Mucosa of stomach (tissue), 1 donor: ENCODE data around the gene GINS2.

Experiments
- H3K27me3 ChIP-seq: one replicate; pipeline ENCODE4 v1.7.0; 2013; ENCODE audit warnings: mild to moderate bottlenecking, low read length; ENCODE audit not compliant: control insufficient read depth, insufficient read depth
- H3K36me3 ChIP-seq: one replicate; pipeline ENCODE4 v1.7.0; 2013; ENCODE audit warnings: low read length; ENCODE audit not compliant: control insufficient read depth, insufficient read depth
- H3K4me1 ChIP-seq: one replicate; pipeline ENCODE4 v1.7.0; 2013; ENCODE audit warnings: mild to moderate bottlenecking, low read length; ENCODE audit not compliant: control insufficient read depth, insufficient read depth
- H3K4me3 ChIP-seq: one replicate; pipeline ENCODE4 v1.7.0; 2013; ENCODE audit warnings: low read length
- H3K9ac ChIP-seq: one replicate; pipeline ENCODE4 v1.7.0; 2013; ENCODE audit warnings: mild to moderate bottlenecking, low read length, moderate library complexity
- H3K9me3 ChIP-seq: one replicate; pipeline ENCODE4 v1.7.0; 2013; ENCODE audit warnings: mild to moderate bottlenecking, low read length, moderate library complexity; ENCODE audit not compliant: control insufficient read depth
- donor health status: Pancreatic carcinoma.

GINS2 gene

DNA sequence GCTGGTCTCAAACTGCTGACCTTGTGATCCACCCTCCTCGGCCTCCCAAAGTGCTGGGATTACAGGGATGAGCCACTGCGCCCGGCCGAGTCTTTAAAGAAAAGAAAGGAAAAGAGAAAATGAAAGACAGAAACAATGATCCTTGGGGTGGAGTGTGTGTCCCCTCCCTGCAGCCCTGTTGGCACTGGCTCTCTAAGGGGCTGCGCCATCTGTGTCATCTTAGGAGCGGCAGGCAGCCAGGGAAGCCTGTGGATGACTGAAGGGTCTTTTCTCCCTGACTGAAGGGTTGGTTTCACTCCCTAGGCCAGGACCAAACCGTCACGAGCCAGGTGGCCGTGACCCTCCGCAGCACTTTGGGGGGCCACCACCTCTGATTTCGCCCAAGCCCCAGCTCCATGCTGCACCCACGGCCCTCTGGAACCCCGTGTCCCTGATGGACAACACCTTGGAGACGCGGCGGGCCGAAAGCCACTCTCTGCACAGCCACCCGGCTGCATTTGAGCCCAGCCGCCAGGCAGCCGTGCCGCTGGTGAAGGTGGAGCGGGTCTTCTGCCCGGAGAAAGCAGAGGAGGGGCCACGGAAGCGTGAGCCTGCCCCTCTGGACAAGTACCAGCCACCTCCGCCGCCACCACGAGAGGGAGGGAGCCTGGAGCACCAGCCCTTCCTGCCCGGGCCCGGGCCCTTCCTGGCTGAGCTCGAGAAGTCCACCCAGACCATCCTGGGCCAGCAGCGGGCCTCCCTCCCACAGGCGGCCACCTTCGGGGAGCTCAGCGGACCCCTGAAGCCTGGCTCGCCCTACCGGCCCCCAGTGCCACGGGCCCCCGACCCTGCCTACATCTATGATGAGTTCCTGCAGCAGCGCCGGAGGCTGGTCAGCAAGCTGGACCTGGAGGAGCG lies 27.7 kb downstream of the GINS2 start:
- H3K36me3 ChIP-seq = peaks cover 35% of the 10 kb centered on the region

DNA sequence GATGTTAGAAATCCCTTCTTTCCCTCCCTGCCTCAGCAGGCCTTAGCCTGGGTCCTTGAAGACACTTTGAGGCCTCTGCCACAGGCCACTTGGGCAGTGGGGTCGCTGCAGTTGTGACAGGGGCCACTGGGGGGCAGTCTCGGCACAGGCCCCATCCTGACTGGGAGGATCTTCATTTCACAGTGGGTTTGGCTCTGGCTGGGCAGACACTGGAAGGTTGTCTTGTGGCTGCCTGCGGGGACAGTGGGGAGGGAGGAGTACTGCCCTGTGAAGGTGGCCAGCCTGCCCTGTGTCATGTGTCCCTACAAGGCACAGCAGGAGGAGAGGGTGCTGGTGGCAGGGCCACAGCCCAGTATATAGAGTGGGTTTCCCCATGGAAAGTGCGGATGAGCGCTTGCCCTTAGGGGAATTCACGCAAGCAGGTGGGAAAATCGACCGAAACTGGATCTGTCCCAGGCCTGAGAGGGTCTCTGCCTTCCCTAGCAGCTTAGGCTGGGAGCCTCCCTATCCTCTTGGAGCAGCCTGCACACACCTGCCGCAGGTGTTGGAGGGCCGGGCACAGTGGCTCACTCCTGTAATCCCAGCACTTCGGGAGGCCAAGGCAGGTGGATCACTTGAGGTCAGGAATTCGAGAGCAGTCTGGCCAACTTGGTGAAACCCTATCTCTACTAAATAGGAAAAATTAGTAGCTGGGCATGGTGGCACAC lies 28.8 kb downstream of the GINS2 start:
- H3K9me3 ChIP-seq = no peaks in the 10 kb centered on the region
- no peak overlapping the region for H3K4me3 ChIP-seq
- H3K36me3 ChIP-seq = peaks cover 34% of the 10 kb centered on the region
- no peak overlapping the region for H3K9ac ChIP-seq
- H3K4me1 ChIP-seq = peaks cover 4% of the 10 kb centered on the region
- no peaks in the 10 kb centered on the region for H3K27me3 ChIP-seq

More for the DNA sequence above, 27.7 kb downstream of the GINS2 start:
- no peaks in the 10 kb centered on the region for H3K9me3 ChIP-seq
- no peaks in the 10 kb centered on the region for H3K27me3 ChIP-seq
- H3K4me1 ChIP-seq = peaks cover 4% of the 10 kb centered on the region
- no peak overlapping the region for H3K9ac ChIP-seq
- no peak overlapping the region for H3K4me3 ChIP-seq

GRCh38 chr16:85659336-85659735 lies 29.4 kb downstream of the GINS2 start:
- H3K4me3 ChIP-seq = no peak overlapping the region
- H3K27me3 ChIP-seq = no peaks in the 10 kb centered on the region
- H3K36me3 ChIP-seq = peaks cover 32% of the 10 kb centered on the region
- no peaks in the 10 kb centered on the region for H3K9me3 ChIP-seq
- peaks cover 4% of the 10 kb centered on the region for H3K4me1 ChIP-seq
- H3K9ac ChIP-seq = no peak overlapping the region

DNA sequence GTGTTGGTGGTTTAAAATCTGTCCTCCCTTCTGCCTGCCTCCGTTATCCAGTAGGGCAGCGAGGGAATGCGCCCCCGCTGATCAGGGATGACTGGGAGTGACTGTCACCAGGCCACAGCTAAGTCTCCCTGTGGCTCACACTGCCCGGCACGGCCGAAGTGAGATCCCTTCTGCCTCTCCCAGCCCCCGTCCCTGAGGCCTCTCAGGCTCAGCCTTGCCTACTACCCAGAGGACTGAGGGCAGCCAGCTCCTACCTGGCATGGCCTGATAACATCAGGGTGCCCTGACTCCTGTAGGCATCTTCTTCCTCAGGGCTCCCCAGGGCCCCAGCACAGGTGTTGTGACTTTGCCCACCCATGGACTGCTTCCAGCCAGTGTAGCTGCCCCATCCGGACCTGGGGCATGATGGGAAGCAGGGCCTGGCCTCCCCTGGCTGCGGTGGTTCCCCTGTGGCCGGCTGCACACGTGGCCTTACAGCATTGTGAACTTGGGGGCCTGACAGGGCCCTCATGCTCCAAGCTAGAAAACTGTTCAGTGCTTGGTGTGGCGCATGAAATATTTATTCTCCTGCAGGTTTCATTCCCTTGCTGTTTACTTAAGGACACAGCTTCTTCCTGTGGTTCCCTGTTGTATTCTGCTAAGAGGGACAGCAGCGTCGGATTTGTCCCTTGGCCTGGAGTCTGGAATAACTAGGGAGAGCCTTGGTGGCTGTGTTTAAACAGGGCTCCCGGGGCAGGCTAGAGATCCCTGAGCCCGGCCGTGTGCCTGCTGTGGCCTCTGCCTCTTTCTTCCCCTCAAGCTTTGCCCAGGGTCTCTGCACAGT lies 30.0 kb downstream of the GINS2 start:
- Histone ChIP-seq H3K4me3 (no peak overlapping the region), H3K36me3 (peaks cover 27% of the 10 kb centered on the region), H3K9ac (no peak overlapping the region), H3K4me1 (peaks cover 1% of the 10 kb centered on the region), H3K9me3 (no peaks in the 10 kb centered on the region), H3K27me3 (no peaks in the 10 kb centered on the region)

DNA sequence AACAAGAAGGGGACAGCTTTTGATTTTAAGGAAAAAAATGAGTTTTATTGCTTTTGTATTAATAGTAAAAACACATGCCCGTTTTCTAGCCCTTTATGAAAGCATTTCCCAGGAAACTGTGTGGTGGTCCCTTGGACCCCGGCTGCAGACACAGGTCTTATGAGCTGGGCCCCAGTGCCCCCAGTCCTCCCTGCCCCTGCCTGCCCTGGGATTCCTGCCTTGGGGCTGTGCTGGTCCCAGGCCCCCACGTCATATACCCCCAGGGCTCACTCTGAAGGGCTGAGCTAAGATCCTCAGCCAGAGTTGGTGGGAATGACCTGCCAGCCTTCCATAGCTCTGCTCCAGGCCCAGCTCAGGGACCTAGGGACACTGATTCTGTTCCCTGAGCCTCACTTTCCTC lies 30.8 kb downstream of the GINS2 start:
- no peak overlapping the region for H3K4me3 ChIP-seq
- no peak overlapping the region for H3K9ac ChIP-seq
- H3K27me3 ChIP-seq = no peaks in the 10 kb centered on the region
- H3K4me1 ChIP-seq = peaks cover 5% of the 10 kb centered on the region
- peaks cover 27% of the 10 kb centered on the region for H3K36me3 ChIP-seq
- H3K9me3 ChIP-seq = no peaks in the 10 kb centered on the region

DNA sequence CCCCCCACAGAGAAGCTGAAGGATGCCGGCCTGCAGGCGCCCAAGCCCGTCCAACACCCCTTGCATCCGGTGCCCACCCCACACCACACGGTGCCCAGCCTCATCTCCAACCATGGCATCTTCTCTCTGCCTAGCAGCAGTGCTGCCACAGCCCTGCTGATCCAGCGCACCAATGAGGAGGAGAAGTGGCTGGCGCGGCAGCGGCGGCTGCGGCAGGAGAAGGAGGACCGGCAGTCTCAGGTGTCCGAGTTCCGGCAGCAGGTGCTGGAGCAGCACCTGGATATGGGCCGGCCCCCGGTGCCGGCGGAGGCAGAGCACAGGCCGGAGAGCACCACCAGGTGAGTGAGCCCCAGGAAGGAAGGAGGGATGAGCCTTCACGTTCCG lies 31.5 kb downstream of the GINS2 start:
- Histone ChIP-seq H3K27me3 (no peaks in the 10 kb centered on the region), H3K36me3 (peaks cover 22% of the 10 kb centered on the region), H3K9ac (no peak overlapping the region), H3K4me3 (no peak overlapping the region), H3K9me3 (no peaks in the 10 kb centered on the region), H3K4me1 (peaks cover 5% of the 10 kb centered on the region)

GRCh38 chr16:85656351-85657266 lies 32.1 kb downstream of the GINS2 start:
- H3K9ac ChIP-seq = no peak overlapping the region
- peaks cover 12% of the 10 kb centered on the region for H3K4me1 ChIP-seq
- no peaks in the 10 kb centered on the region for H3K9me3 ChIP-seq
- H3K36me3 ChIP-seq = peaks cover 22% of the 10 kb centered on the region
- H3K4me3 ChIP-seq = no peak overlapping the region
- no peaks in the 10 kb centered on the region for H3K27me3 ChIP-seq

- Histone ChIP-seq H3K27me3 (no peaks in the 10 kb centered on the region), H3K4me3 (no peak overlapping the region), H3K36me3 (peaks cover 22% of the 10 kb centered on the region), H3K4me1 (peaks cover 13% of the 10 kb centered on the region), H3K9me3 (no peaks in the 10 kb centered on the region), H3K9ac (no peak overlapping the region)
Measured at GRCh38 chr16:85655216-85656129, 33.3 kb downstream of the GINS2 start.

DNA sequence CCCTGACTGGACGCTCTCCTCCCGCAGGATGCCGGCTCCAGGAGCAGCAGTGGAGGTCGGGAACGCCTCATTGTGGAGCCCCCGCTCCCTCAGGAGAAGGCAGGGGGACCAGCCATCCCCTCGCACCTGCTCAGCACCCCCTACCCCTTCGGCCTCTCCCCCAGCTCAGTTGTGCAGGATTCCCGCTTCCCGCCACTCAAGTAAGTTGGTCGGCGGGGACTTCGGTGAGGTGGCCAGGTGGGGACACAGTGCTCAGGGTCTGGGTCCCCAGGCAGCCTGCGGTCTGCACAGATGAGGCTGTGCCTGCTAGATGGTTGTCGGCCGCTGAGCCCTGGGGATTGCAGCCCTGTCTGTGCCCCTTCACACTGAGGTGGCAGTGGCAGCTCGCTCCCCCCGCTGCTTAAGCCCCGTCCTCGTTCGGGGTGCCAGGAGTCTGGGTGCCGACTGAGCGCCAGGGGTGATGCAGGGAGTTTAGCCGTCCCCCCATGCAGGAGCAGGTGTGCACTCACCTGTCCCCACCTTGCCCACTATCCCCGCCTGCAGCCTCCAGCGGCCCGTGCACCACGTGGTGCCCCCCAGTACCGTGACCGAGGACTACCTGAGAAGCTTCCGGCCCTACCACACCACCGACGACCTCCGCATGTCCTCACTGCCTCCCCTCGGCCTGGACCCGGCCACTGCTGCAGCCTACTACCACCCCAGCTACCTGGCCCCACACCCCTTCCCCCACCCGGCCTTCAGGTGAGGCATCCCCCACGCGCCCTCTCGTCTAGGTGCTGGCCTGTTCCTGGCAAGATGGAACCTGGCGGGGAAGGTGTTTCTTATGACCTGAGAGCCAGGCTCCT lies 34.3 kb downstream of the GINS2 start:
- Histone ChIP-seq H3K9me3 (no peaks in the 10 kb centered on the region), H3K27me3 (no peaks in the 10 kb centered on the region), H3K9ac (no peak overlapping the region), H3K4me3 (no peak overlapping the region), H3K4me1 (peaks cover 13% of the 10 kb centered on the region), H3K36me3 (peaks cover 22% of the 10 kb centered on the region)

DNA sequence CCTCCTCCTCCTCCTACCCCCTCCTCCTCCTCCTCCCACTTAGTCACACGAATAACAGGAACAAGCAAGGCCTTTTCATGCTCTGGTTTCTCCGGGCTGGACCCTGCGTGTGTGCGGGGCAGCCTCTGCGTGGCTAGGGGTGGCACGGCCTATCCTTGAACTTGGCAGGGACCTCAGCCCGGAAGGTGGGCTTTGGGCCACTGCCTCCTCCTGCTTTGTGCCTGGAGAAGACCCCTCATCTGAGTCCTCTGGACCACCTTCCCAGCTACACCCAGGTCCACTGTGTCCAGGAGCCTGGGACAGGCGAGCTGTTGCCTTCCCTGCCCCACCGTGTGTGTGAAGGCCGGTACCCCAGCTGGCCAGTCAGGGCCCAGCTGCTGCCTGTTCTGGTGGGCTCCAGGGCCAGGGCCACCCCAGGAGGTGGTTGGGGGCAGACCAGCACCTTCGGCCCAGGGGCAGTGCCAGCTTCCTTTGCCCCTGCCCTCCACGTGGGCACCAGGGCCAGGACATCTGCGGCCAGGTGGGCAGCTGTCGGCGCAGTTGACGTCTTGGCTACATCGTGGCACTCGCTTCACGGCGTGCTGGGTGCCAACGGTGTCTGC lies 35.4 kb downstream of the GINS2 start:
- Histone ChIP-seq H3K36me3 (peaks cover 14% of the 10 kb centered on the region), H3K4me3 (no peak overlapping the region), H3K27me3 (no peaks in the 10 kb centered on the region), H3K9me3 (no peaks in the 10 kb centered on the region), H3K9ac (no peak overlapping the region), H3K4me1 (peaks cover 13% of the 10 kb centered on the region)
